ENCODE results near the gene PTPRM.

PTPRM gene

DNA sequence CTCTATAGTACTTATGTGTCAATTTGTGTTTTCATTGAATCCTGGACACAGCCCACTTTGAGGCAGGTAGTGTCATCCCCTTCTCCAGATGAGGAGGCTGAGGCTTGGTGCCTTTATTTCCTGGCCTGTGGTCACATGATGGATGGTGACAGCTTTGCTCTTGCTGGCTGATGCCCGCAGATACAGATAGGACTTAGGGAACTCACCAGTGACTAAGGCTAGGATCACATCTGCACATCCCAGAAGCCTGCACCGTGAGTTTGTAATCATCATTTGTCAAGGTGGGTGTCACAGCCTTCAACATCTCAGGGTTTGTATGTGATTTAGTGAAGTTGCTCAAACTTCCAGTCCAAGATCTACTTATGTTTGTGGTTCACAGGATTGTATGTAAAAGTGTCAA, 747.0 kb downstream of the PTPRM start:
- no peaks in the 10 kb centered on the region for H3K9me2 ChIP-seq (replicated peaks; ENCODE audit: control insufficient read depth, low read length)
- no peaks in the 10 kb centered on the region for H3F3A ChIP-seq (ENCODE audit: control insufficient read depth, insufficient read depth)
- no peak overlapping the region for H3K4me3 ChIP-seq (ENCODE audit: low read length)
- no peak overlapping the region for H3K27ac ChIP-seq (ENCODE audit: low read depth, low read length)
- TF ChIP-seq, protein P1, sequence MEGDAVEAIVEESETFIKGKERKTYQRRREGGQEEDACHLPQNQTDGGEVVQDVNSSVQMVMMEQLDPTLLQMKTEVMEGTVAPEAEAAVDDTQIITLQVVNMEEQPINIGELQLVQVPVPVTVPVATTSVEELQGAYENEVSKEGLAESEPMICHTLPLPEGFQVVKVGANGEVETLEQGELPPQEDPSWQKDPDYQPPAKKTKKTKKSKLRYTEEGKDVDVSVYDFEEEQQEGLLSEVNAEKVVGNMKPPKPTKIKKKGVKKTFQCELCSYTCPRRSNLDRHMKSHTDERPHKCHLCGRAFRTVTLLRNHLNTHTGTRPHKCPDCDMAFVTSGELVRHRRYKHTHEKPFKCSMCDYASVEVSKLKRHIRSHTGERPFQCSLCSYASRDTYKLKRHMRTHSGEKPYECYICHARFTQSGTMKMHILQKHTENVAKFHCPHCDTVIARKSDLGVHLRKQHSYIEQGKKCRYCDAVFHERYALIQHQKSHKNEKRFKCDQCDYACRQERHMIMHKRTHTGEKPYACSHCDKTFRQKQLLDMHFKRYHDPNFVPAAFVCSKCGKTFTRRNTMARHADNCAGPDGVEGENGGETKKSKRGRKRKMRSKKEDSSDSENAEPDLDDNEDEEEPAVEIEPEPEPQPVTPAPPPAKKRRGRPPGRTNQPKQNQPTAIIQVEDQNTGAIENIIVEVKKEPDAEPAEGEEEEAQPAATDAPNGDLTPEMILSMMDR (IDR thresholded peaks at IDR 0.05; ENCODE audit: low read depth, low read length, poor library complexity, severe bottlenecking) = no peak
- TF ChIP-seq EZH2phosphoT487 (IDR thresholded peaks at IDR 0.05; ENCODE audit: borderline replicate concordance, low read length) = no peak
- H4K20me1 ChIP-seq (ENCODE audit: control insufficient read depth, insufficient read depth, low read depth, low read length) = no peaks in the 10 kb centered on the region
- H3K4me2 ChIP-seq (ENCODE audit: low read length) = no peak overlapping the region
- no peaks in the 10 kb centered on the region for H3K79me2 ChIP-seq (ENCODE audit: control insufficient read depth, low read length)
- H3K9me3 ChIP-seq (ENCODE audit: control insufficient read depth, insufficient read depth, low read length) = no peaks in the 10 kb centered on the region
- no peaks in the 10 kb centered on the region for H3K27me3 ChIP-seq (ENCODE audit: control insufficient read depth, low read length)
- H3K36me3 ChIP-seq (ENCODE audit: control insufficient read depth, low read length) = no peaks in the 10 kb centered on the region
- H3K4me1 ChIP-seq (ENCODE audit: control insufficient read depth, low read length) = no peaks in the 10 kb centered on the region

GRCh38 chr18:8319798-8320489, 752.8 kb downstream of the PTPRM start:
- no peaks in the 10 kb centered on the region for H3F3A ChIP-seq (ENCODE audit: control insufficient read depth, insufficient read depth)
- H4K20me1 ChIP-seq (ENCODE audit: control insufficient read depth, insufficient read depth, low read depth, low read length) = no peaks in the 10 kb centered on the region
- no peaks in the 10 kb centered on the region for H3K27me3 ChIP-seq (ENCODE audit: control insufficient read depth, low read length)
- no peaks in the 10 kb centered on the region for H3K79me2 ChIP-seq (ENCODE audit: control insufficient read depth, low read length)
- no peaks in the 10 kb centered on the region for H3K9me2 ChIP-seq (replicated peaks; ENCODE audit: control insufficient read depth, low read length)
- TF ChIP-seq, protein P1 (IDR thresholded peaks at IDR 0.05; ENCODE audit: low read depth, low read length, poor library complexity, severe bottlenecking) = no peak
- no peak for TF ChIP-seq EZH2phosphoT487 (IDR thresholded peaks at IDR 0.05; ENCODE audit: borderline replicate concordance, low read length)
- no peak overlapping the region for H3K4me2 ChIP-seq (ENCODE audit: low read length)
- no peak overlapping the region for H3K4me3 ChIP-seq (ENCODE audit: low read length)
- no peaks in the 10 kb centered on the region for H3K4me1 ChIP-seq (ENCODE audit: control insufficient read depth, low read length)
- no peaks in the 10 kb centered on the region for H3K36me3 ChIP-seq (ENCODE audit: control insufficient read depth, low read length)
- no peak overlapping the region for H3K27ac ChIP-seq (ENCODE audit: low read depth, low read length)
- no peaks in the 10 kb centered on the region for H3K9me3 ChIP-seq (ENCODE audit: control insufficient read depth, insufficient read depth, low read length)

- no peaks in the 10 kb centered on the region for H3K9me3 ChIP-seq (ENCODE audit: control insufficient read depth, insufficient read depth, low read length)
- TF ChIP-seq EZH2phosphoT487 (IDR thresholded peaks at IDR 0.05; ENCODE audit: borderline replicate concordance, low read length) = no peak
- TF ChIP-seq, protein P1 (IDR thresholded peaks at IDR 0.05; ENCODE audit: low read depth, low read length, poor library complexity, severe bottlenecking) = no peak
- no peaks in the 10 kb centered on the region for H4K20me1 ChIP-seq (ENCODE audit: control insufficient read depth, insufficient read depth, low read depth, low read length)
These were observed 755.4 kb downstream of the PTPRM start for GRCh38 chr18:8322486-8322885.

More at GRCh38 chr18:8322486-8322885, 755.4 kb downstream of the PTPRM start:
- Histone ChIP-seq H3K9me2 (replicated peaks; ENCODE audit: control insufficient read depth, low read length) (no peaks in the 10 kb centered on the region), H3K4me2 (ENCODE audit: low read length) (no peak overlapping the region), H3K79me2 (ENCODE audit: control insufficient read depth, low read length) (no peaks in the 10 kb centered on the region), H3K27ac (ENCODE audit: low read depth, low read length) (no peak overlapping the region), H3K4me3 (ENCODE audit: low read length) (no peak overlapping the region), H3K36me3 (ENCODE audit: control insufficient read depth, low read length) (no peaks in the 10 kb centered on the region), H3F3A (ENCODE audit: control insufficient read depth, insufficient read depth) (no peaks in the 10 kb centered on the region), H3K4me1 (ENCODE audit: control insufficient read depth, low read length) (no peaks in the 10 kb centered on the region), H3K27me3 (ENCODE audit: control insufficient read depth, low read length) (no peaks in the 10 kb centered on the region)
